GM12878 (cell line): Measurements from ENCODE around the gene PIGS. TPM values are rescaled to one million over a fixed set of nuclear protein-coding genes. Genes with fewer than 3 reads are reported as not detected.

ENCODE experiments used
- ATAC-seq: fragments of 200-7000 bp; cut with Tn5 transposase; 3 replicates; pipeline ENCODE4 v1.9.1; 2020; ENCODE audit warnings: mild to moderate bottlenecking, moderate library complexity
- BruUV-seq: library from RNA; stranded (reverse); fragments of 400-500 nt; replicated peaks from 2 replicates; lab custom pipeline; 2021; lab: Mats Ljungman, UMichigan
- CTCF ChIA-PET: fragments of 300-600 bp; sonication (Branson Sonifier 250); formaldehyde crosslinking; extraction: SDS; loops from one replicate; lab custom pipeline; 2021; ENCODE audit warnings: inconsistent platforms; lab: Yijun Ruan, JAX
- POLR2A ChIA-PET: fragments of 350-600 bp; formaldehyde crosslinking; extraction: SDS; loops from one replicate; lab custom pipeline; 2021; ENCODE audit warnings: inconsistent platforms; lab: Charles Lee
- RAD21 ChIA-PET: fragments of 300-600 bp; sonication (Branson Sonifier 250); formaldehyde crosslinking; loops from one replicate; lab custom pipeline; 2023; ENCODE audit warnings: antibody characterized with exemption; ENCODE audit not compliant: unreplicated experiment; lab: Charles Lee
- SMC1A ChIA-PET: fragments of 300-600 bp; sonication (Branson Sonifier 250); formaldehyde crosslinking; loops from one replicate; lab custom pipeline; 2023; ENCODE audit not compliant: unreplicated experiment, uncharacterized antibody; lab: Charles Lee
- DNase-seq: peaks from one replicate; pipeline ENCODE4 v3.0.0-alpha.2; 2011; ENCODE audit warnings: low read depth, low spot score
- FAIRE-seq: peaks from 3 replicates; lab custom pipeline; 2011; peaks lifted over from hg19 to GRCh38; lab: Jason Lieb, UNC
- H2AFZ ChIP-seq: 2 replicates; pipeline ENCODE4 v1.6.0; 2011; ENCODE audit warnings: low read depth, low read length, control low read depth; ENCODE audit not compliant: control insufficient read depth
- H3K27ac ChIP-seq: 2 replicates; pipeline ENCODE4 v1.5.1; 2011; ENCODE audit warnings: control low read depth; ENCODE audit not compliant: control insufficient read depth, insufficient read depth
- H3K27me3 ChIP-seq, 2 experiments: replicated peaks in 1 of 2; 2 replicates each; pipeline versions ENCODE4 v1.6.0 to v1.6.1; 2011; ENCODE audit warnings: low read length in 1 of 2; ENCODE audit not compliant: control insufficient read depth in 2 of 2, insufficient read depth in 2 of 2
- H3K36me3 ChIP-seq, 2 experiments: 2 replicates each; pipeline ENCODE4 v1.5.1; 2011; ENCODE audit warnings: low read length in 1 of 2; ENCODE audit not compliant: control insufficient read depth in 2 of 2, insufficient read depth in 2 of 2
- H3K4me1 ChIP-seq: 2 replicates; pipeline ENCODE4 v1.6.1; 2011; ENCODE audit warnings: mild to moderate bottlenecking, low read length, moderate library complexity, mixed read lengths; ENCODE audit not compliant: control insufficient read depth, insufficient read depth
- H3K4me2 ChIP-seq: 2 replicates; pipeline ENCODE4 v1.6.0; 2011; ENCODE audit warnings: control low read depth; ENCODE audit not compliant: control insufficient read depth, insufficient read depth
- H3K4me3 ChIP-seq: fragments of 200-600 bp; sonication (generic); 2 replicates; pipeline ENCODE4 v1.5.1; 2016
- H3K79me2 ChIP-seq: 2 replicates; pipeline ENCODE4 v1.6.0; 2011; ENCODE audit warnings: low read length; ENCODE audit not compliant: control insufficient read depth, insufficient read depth
- H3K9ac ChIP-seq: 2 replicates; pipeline ENCODE4 v1.8.0; 2011; ENCODE audit warnings: low read length, control low read depth, mixed read lengths; ENCODE audit not compliant: control insufficient read depth, insufficient read depth
- H3K9me3 ChIP-seq: replicated peaks from 3 replicates; pipeline ENCODE4 v1.5.1; 2011; ENCODE audit warnings: mild to moderate bottlenecking, low read length; ENCODE audit not compliant: control insufficient read depth, insufficient read depth
- H4K20me1 ChIP-seq: 2 replicates; pipeline ENCODE4 v1.6.0; 2011; ENCODE audit not compliant: control insufficient read depth, insufficient read depth
- EZH2 ChIP-seq: IDR thresholded peaks from 2 replicates; pipeline ENCODE4 v1.6.1; 2012; ENCODE audit warnings: low read depth, mild to moderate bottlenecking, control low read depth, inconsistent platforms, low read length, borderline replicate concordance; ENCODE audit not compliant: control insufficient read depth
- FOS ChIP-seq: IDR thresholded peaks from 3 replicates; pipeline ENCODE4 v1.6.1; 2011; ENCODE audit warnings: borderline replicate concordance; ENCODE audit not compliant: insufficient read length; ENCODE audit errors: extremely low read depth
- FOXK2 ChIP-seq: fragments of 450-650 bp; IDR thresholded peaks from 2 replicates; pipeline ENCODE4 v1.6.1; 2017; ENCODE audit warnings: mild to moderate bottlenecking, moderate library complexity
- HCFC1 ChIP-seq: fragments of 150-350 bp; IDR thresholded peaks from 2 replicates; pipeline ENCODE4 v1.6.1; 2014; ENCODE audit warnings: low read length
- JUNB ChIP-seq: IDR thresholded peaks from 2 replicates; pipeline ENCODE4 v1.6.1; 2016; ENCODE audit warnings: antibody characterized with exemption, mild to moderate bottlenecking
- PRDM15 ChIP-seq: fragments of 450-650 bp; formaldehyde crosslinking; IDR thresholded peaks from 2 replicates; pipeline ENCODE4 v1.4.0; 2020; ENCODE audit warnings: mild to moderate bottlenecking, moderate library complexity
- RCOR1 ChIP-seq: conservative IDR thresholded peaks from 2 replicates; pipeline ENCODE4 v1.6.1; 2012; ENCODE audit warnings: low read depth, low read length, improper control_type of control experiment
- WRNIP1 ChIP-seq: IDR thresholded peaks from 2 replicates; pipeline ENCODE4 v1.6.1; 2011; ENCODE audit warnings: low read depth, low read length, improper control_type of control experiment, borderline replicate concordance
- whole genome bisulfite sequencing: methylation state at CpG from one replicate; pipeline ENCODE4 v1.1.6; 2016; ENCODE audit warnings: low lambda C conversion rate; ENCODE audit not compliant: insufficient replicate concordance, insufficient coverage; ENCODE audit errors: missing lambda C conversion rate; 5-methylcytosine and 5-hydroxymethylcytosine counted together
- in situ Hi-C: fragments of 300-500 bp; cut with MboI; formaldehyde crosslinking; loops from 9 replicates; pipeline ENCODE4 v1.14.3; 2018; ENCODE audit warnings: mixed read lengths
- intact Hi-C: fragments of 100-400 bp; cut with micrococcal nuclease; formaldehyde crosslinking; loops from one replicate; pipeline ENCODE4 v1.14.2; 2022; ENCODE audit not compliant: unreplicated experiment
- polyA plus RNA-seq, 11 experiments: library from polyadenylated mRNA; depleted of rRNA in 4 of 11; unstranded in 6 of 11; stranded (reverse) in 5 of 11; fragments of >200 nt; fragmentation: Nextera tagmentation in 4 of 11; fragmentation: Illumina TruSeq in 1 of 11; extraction: Ambion mirVana in 4 of 11; extraction: Trizol in 1 of 11; gene quantifications; 1 replicate in 1 of 11; 2 replicates in 10 of 11; pipeline versions ENCODE4 v1.2.1 to v1.2.3, GENCODE V29; 2011 to 2016; ENCODE audit warnings: inconsistent platforms in 2 of 11, missing spikeins in 2 of 11, low read depth in 1 of 11
- total RNA-seq, 4 experiments: library from RNA; depleted of rRNA in 3 of 4; stranded (reverse); fragments of >200 nt in 3 of 4; fragmentation: Illumina TruSeq in 1 of 4; extraction: Trizol in 1 of 4; gene quantifications; 2 replicates each; pipeline versions ENCODE4 v1.2.1 to v1.2.3, GENCODE V29; 2013 to 2021

Gene PIGS
- total and polyA plus RNA-seq, 10 of the 15 experiments (the other 5 are each of a cell fraction or from before 2014, with no cell fraction given): 27.5 to 73.7 (median 50.7) TPM

- Histone ChIP-seq H3K9ac (no peak within 1 kb of the TSS), H3K4me1 (peaks cover 28% of the 10 kb centered on the region), H3K4me3 (no peak within 1 kb of the TSS), H3K79me2 (peaks cover 6% of the 10 kb centered on the region), H4K20me1 (no peaks in the 10 kb centered on the region), H3K27me3 (no peaks in the 10 kb centered on the region), H3K27ac (no peak within 1 kb of the TSS), H3K9me3 (no peaks in the 10 kb centered on the region), H3K36me3 (no peaks in the 10 kb centered on the region), H3K4me2 (no peak within 1 kb of the TSS), H2AFZ (no peak within 1 kb of the TSS)
- BruUV-seq: no TSS peak
- intact Hi-C loops: no loop called here
- ChIA-PET CTCF (no interaction called here), SMC1A (interaction anchor here (1.2 to 2.0 kb wide), 2 partner anchors 11 to 21 kb away, joined by 3 to 5 read pairs; no protein-coding TSS in a partner anchor), POLR2A (interaction anchor here (0.6 kb wide), 1 partner anchor 63 kb away, joined by 7 read pairs; no protein-coding TSS in a partner anchor), RAD21 (no interaction called here)
- in situ Hi-C loops: no loop called here
- DNase-seq (no peak), ATAC-seq (no peak), FAIRE-seq (no peak)
- no peak for TF ChIP-seq RCOR1
- 61% methylated on average over 28 of the region's 28 CpGs for WGBS
These were observed 65.2 kb downstream of the PIGS start, which contains the start of gene FOXN1 for GRCh38 chr17:28505986-28506665. Gene FOXN1, plus strand, starts transcription at chr17:28506348. Its CDS starts 17,622 bp downstream, at chr17:28523970.

GRCh38 chr17:28503420-28503819, 67.9 kb downstream of the PIGS start:
- ChIA-PET RAD21 (interaction anchor here (0.7 to 1.8 kb wide), 4 partner anchors 8 to 143 kb away, joined by 3 to 6 read pairs (median 3); no protein-coding TSS in a partner anchor), SMC1A (interaction anchor here (0.9 to 7.7 kb wide), 7 partner anchors 9 to 65 kb away, joined by 3 to 53 read pairs (median 6); no protein-coding TSS in a partner anchor), POLR2A (interaction anchor here (0.6 to 5.8 kb wide), 11 partner anchors 9 to 175 kb away, joined by 3 to 48 read pairs (median 4); partner anchors contain the start of genes ALDOC, PIGS and UNC119), CTCF (interaction anchor here (0.7 to 16.1 kb wide), 6 partner anchors 8 to 158 kb away, joined by 3 to 316 read pairs (median 4); partner anchors contain the start of genes SDF2, SUPT6H and UNC119)
- FAIRE-seq (no peak), ATAC-seq (no peak), DNase-seq (no peak)
- Histone ChIP-seq H3K4me1 (peaks cover 41% of the 10 kb centered on the region), H3K36me3 (no peaks in the 10 kb centered on the region), H3K9me3 (no peaks in the 10 kb centered on the region), H3K79me2 (peaks cover 6% of the 10 kb centered on the region), H3K4me2 (no peak overlapping the region), H3K27me3 (no peaks in the 10 kb centered on the region), H3K9ac (no peak overlapping the region), H2AFZ (no peak overlapping the region), H4K20me1 (no peaks in the 10 kb centered on the region), H3K27ac (no peak overlapping the region), H3K4me3 (no peak overlapping the region)
- intact Hi-C loops: no loop called here
- in situ Hi-C loops: no loop called here
- WGBS: 96% methylated on average over 3 of the region's 3 CpGs
- BruUV-seq: no TSS peak
- TF ChIP-seq HCFC1 (no peak), PRDM15 (no peak), FOXK2 (no peak), FOS (no peak), EZH2 (no peak), WRNIP1 (no peak), JUNB (no peak)
